Natural killer cell (primary cell): ENCODE data around the gene RUNX1. TPM values are rescaled to one million over a fixed set of nuclear protein-coding genes. Genes with fewer than 3 reads are reported as not detected.
A peak's percentile ranks its signal among the peaks of the same experiment; 100 is the strongest.

Experiments
- ATAC-seq, 3 donors: fragments of 150-1000 bp in 2 of 3; fragments of 200-7000 bp in 1 of 3; cut with Tn5 transposase; 1 replicate in 1 of 3; 2 replicates in 2 of 3; pipeline ENCODE4 v1.10.0; 2021; ENCODE audit warnings: mild to moderate bottlenecking in 2 of 3, moderate library complexity in 2 of 3
- DNase-seq, 2 donors: peaks; one replicate each; pipeline versions ENCODE4 v3.0.0 to v3.0.0-alpha.2; 2013 to 2021; ENCODE audit warnings: mixed read lengths in 1 of 2
- H3K27ac ChIP-seq: one replicate; pipeline ENCODE4 v1.5.1; 2013; ENCODE audit warnings: mild to moderate bottlenecking, low read length
- H3K27me3 ChIP-seq: one replicate; pipeline ENCODE4 v1.6.1; 2013; ENCODE audit warnings: low read length; ENCODE audit not compliant: control insufficient read depth, insufficient read depth
- H3K36me3 ChIP-seq: one replicate; pipeline ENCODE4 v1.6.1; 2013; ENCODE audit warnings: low read length; ENCODE audit not compliant: control insufficient read depth, insufficient read depth
- H3K4me1 ChIP-seq: one replicate; pipeline ENCODE4 v1.6.1; 2013; ENCODE audit warnings: low read length; ENCODE audit not compliant: control insufficient read depth, insufficient read depth
- H3K4me3 ChIP-seq: one replicate; pipeline ENCODE4 v1.5.1; 2013; ENCODE audit warnings: low read length
- H3K9me3 ChIP-seq: one replicate; pipeline ENCODE4 v1.6.1; 2013; ENCODE audit warnings: low read length; ENCODE audit not compliant: control insufficient read depth, insufficient read depth
- H3K27ac Mint-ChIP-seq, 2 donors: one replicate each; pipeline ENCODE4 v1.8.0; 2022; ENCODE audit warnings: mild to moderate bottlenecking in 2 of 2, mixed read lengths in 2 of 2, moderate library complexity in 1 of 2
- H3K27me3 Mint-ChIP-seq, 2 donors: one replicate each; pipeline ENCODE4 v1.8.0; 2022; ENCODE audit warnings: low read depth in 2 of 2, mixed read lengths in 2 of 2
- H3K36me3 Mint-ChIP-seq: one replicate; pipeline ENCODE4 v1.8.0; 2022; ENCODE audit warnings: mixed read lengths
- H3K4me1 Mint-ChIP-seq, 2 donors: one replicate each; pipeline ENCODE4 v1.8.0; 2022; ENCODE audit warnings: mixed read lengths in 2 of 2
- H3K4me3 Mint-ChIP-seq: one replicate; pipeline ENCODE4 v1.8.0; 2022; ENCODE audit warnings: mild to moderate bottlenecking, moderate library complexity, mixed read lengths
- H3K9me3 Mint-ChIP-seq, 2 donors: one replicate each; pipeline ENCODE4 v1.8.0; 2022; ENCODE audit warnings: mixed read lengths in 2 of 2
- CTCF ChIP-seq: fragments of 200-600 bp; IDR thresholded peaks from one replicate; pipeline ENCODE4 v1.8.0; 2022; ENCODE audit warnings: antibody characterized with exemption
- WGBS: methylation state at CpG from one replicate; pipeline ENCODE4 v1.1.7; 2013; ENCODE audit warnings: missing lambda C conversion rate; ENCODE audit not compliant: insufficient coverage; 5-methylcytosine and 5-hydroxymethylcytosine counted together
- intact Hi-C: fragments of 100-400 bp; cut with micrococcal nuclease; formaldehyde crosslinking; loops from one replicate; pipeline ENCODE4 v1.14.2; 2022
- total RNA-seq, 4 donors: library from RNA; stranded (reverse); fragments of 120-200 nt in 1 of 4; gene quantifications; one replicate each; pipeline versions ENCODE4 v1.2.3 to v1.2.4, GENCODE V29; 2013 to 2022

The RUNX1 gene
- total RNA-seq, 3 donors from 2014 or later (not counting 1 experiment from before 2014, with no cell fraction given): 62.1 to 171 (median 98.2) TPM

- H3K36me3 ChIP-seq: peaks cover 2% of the 10 kb centered on the region
- H3K27ac Mint-ChIP-seq: peak overlapping the region; percentile 55 to 65
- DNase-seq (no peak), ATAC-seq (peak; percentile 55 to 74 (median 63))
- H3K36me3 Mint-ChIP-seq: no peaks in the 10 kb centered on the region
- H3K4me3 Mint-ChIP-seq: peak overlapping the region; percentile 65
- H3K27me3 Mint-ChIP-seq: no peaks in the 10 kb centered on the region
- intact Hi-C loops: no loop called here
- H3K4me1 Mint-ChIP-seq: peaks cover 85 to 90% of the 10 kb centered on the region in 2 donors
- H3K27ac ChIP-seq: no peak overlapping the region
- H3K4me3 ChIP-seq: no peak overlapping the region
- H3K9me3 Mint-ChIP-seq: no peaks in the 10 kb centered on the region
- H3K9me3 ChIP-seq: no peaks in the 10 kb centered on the region
- no peak for TF ChIP-seq CTCF
- no peaks in the 10 kb centered on the region for H3K27me3 ChIP-seq
- H3K4me1 ChIP-seq: peaks cover 26% of the 10 kb centered on the region
- WGBS: 78% methylated on average over 3 of the region's 3 CpGs
Observed at GRCh38 chr21:35006248-35006647, 42.9 kb downstream of the RUNX1 start.

GRCh38 chr21:35005560-35006224 is 43.4 kb downstream of the RUNX1 start:
- H3K9me3 Mint-ChIP-seq: no peaks in the 10 kb centered on the region
- peak overlapping the region; percentile 65 for H3K4me3 Mint-ChIP-seq
- intact Hi-C loops: no loop called here
- H3K36me3 ChIP-seq: peaks cover 2% of the 10 kb centered on the region
- no peak overlapping the region for H3K4me3 ChIP-seq
- H3K27ac Mint-ChIP-seq: peak overlapping the region; percentile 55 to 65
- H3K4me1 ChIP-seq: peaks cover 24% of the 10 kb centered on the region
- peaks cover 85 to 89% of the 10 kb centered on the region in 2 donors for H3K4me1 Mint-ChIP-seq
- H3K27me3 Mint-ChIP-seq: no peaks in the 10 kb centered on the region
- no peak for TF ChIP-seq CTCF
- H3K27me3 ChIP-seq: no peaks in the 10 kb centered on the region
- H3K36me3 Mint-ChIP-seq: no peaks in the 10 kb centered on the region
- 93% methylated on average over 6 of the region's 6 CpGs for WGBS
- no peak overlapping the region for H3K27ac ChIP-seq
- no peaks in the 10 kb centered on the region for H3K9me3 ChIP-seq
- ATAC-seq: peak in 1 of 3 donors; percentile 5
- no peak for DNase-seq

GRCh38 chr21:35005077-35005476 is 44.0 kb downstream of the RUNX1 start:
- Mint-ChIP-seq H3K9me3 (no peaks in the 10 kb centered on the region), H3K4me1 (peaks cover 85 to 87% of the 10 kb centered on the region in 2 donors), H3K27me3 (no peaks in the 10 kb centered on the region), H3K4me3 (peak overlapping the region; percentile 52), H3K36me3 (no peaks in the 10 kb centered on the region), H3K27ac (peak overlapping the region; percentile 5 to 39)
- H3K27me3 ChIP-seq: no peaks in the 10 kb centered on the region
- DNase-seq (no peak), ATAC-seq (no peak)
- no peak overlapping the region for H3K27ac ChIP-seq
- peaks cover 24% of the 10 kb centered on the region for H3K4me1 ChIP-seq
- no peak overlapping the region for H3K4me3 ChIP-seq
- no peaks in the 10 kb centered on the region for H3K9me3 ChIP-seq
- intact Hi-C loops: no loop called here
- H3K36me3 ChIP-seq: peaks cover 2% of the 10 kb centered on the region
- TF ChIP-seq CTCF: no peak
- no CpG with 5 or more reads among the region's 2 CpGs for WGBS

GRCh38 chr21:35004314-35004713 is 44.8 kb downstream of the RUNX1 start:
- H3K27me3 ChIP-seq: no peaks in the 10 kb centered on the region
- no peak for DNase-seq
- Mint-ChIP-seq H3K4me3 (no peak overlapping the region), H3K4me1 (peaks cover 86 to 87% of the 10 kb centered on the region in 2 donors), H3K36me3 (no peaks in the 10 kb centered on the region), H3K9me3 (no peaks in the 10 kb centered on the region), H3K27me3 (no peaks in the 10 kb centered on the region), H3K27ac (peak overlapping the region in 1 of 2 donors; percentile 39)
- intact Hi-C loops: no loop called here
- H3K36me3 ChIP-seq: peaks cover 2% of the 10 kb centered on the region
- WGBS: 97% methylated on average over 3 of the region's 3 CpGs
- no peak overlapping the region for H3K27ac ChIP-seq
- peaks cover 27% of the 10 kb centered on the region for H3K4me1 ChIP-seq
- H3K4me3 ChIP-seq: no peak overlapping the region
- TF ChIP-seq CTCF: no peak
- no peaks in the 10 kb centered on the region for H3K9me3 ChIP-seq
- no peak for ATAC-seq
